DOHH2 (cell line): ENCODE data around the gene PRKCE.

Source experiments
- CTCF ChIP-seq: fragments of 200-600 bp; sonication (generic); IDR thresholded peaks from one replicate; pipeline ENCODE4 v1.5.1; 2014; ENCODE audit warnings: antibody characterized with exemption, mild to moderate bottlenecking, low read depth, low read length; ENCODE audit not compliant: poor library complexity, severe bottlenecking
- EZH2phosphoT487 ChIP-seq: fragments of 200-600 bp; sonication (generic); IDR thresholded peaks from 2 replicates; pipeline ENCODE4 v1.6.1; 2017; ENCODE audit warnings: borderline replicate concordance, mild to moderate bottlenecking, antibody characterized with exemption, low read length, moderate library complexity, mixed read lengths

- TF ChIP-seq CTCF (no peak), EZH2phosphoT487 (no peak)
Observed at GRCh38 chr2:46024146-46024779, 372.8 kb downstream of the PRKCE start.
